HL-60 (cell line): ENCODE measurements around the gene PLPPR4.

Experiments
- DNase-seq, 2 experiments: peaks; one replicate each; pipeline ENCODE4 v3.0.0-alpha.2; 2010 to 2020; ENCODE audit warnings: low read depth in 1 of 2, low spot score in 1 of 2
- H3K27ac ChIP-seq: fragments of 250-450 bp; sonication (Bioruptor Pico); replicated peaks from 2 replicates; pipeline ENCODE4 v1.5.1; 2020; ENCODE audit warnings: mild to moderate bottlenecking, moderate library complexity
- H3K27me3 ChIP-seq: fragments of 250-450 bp; sonication (Bioruptor Pico); 2 replicates; pipeline ENCODE4 v1.5.1; 2021; ENCODE audit warnings: mild to moderate bottlenecking, moderate library complexity; ENCODE audit not compliant: insufficient read depth, poor library complexity, severe bottlenecking
- H3K4me3 ChIP-seq: replicated peaks from 2 replicates; pipeline ENCODE4 v1.5.1; 2011; ENCODE audit warnings: mild to moderate bottlenecking, control low read depth, low read length; ENCODE audit not compliant: insufficient read depth
- GABPA ChIP-seq: IDR thresholded peaks from 2 replicates; pipeline ENCODE4 v1.6.1; 2012; ENCODE audit warnings: low read depth
- POLR2AphosphoS5 ChIP-seq: IDR thresholded peaks from 2 replicates; pipeline ENCODE4 v1.6.1; 2012; ENCODE audit warnings: low read depth
- SPI1 ChIP-seq: IDR thresholded peaks from 2 replicates; pipeline ENCODE4 v1.6.1; 2012; ENCODE audit warnings: low read depth, mild to moderate bottlenecking, borderline replicate concordance
- TF ChIP-seq, protein P1 (sequence below): IDR thresholded peaks from 2 replicates; pipeline ENCODE4 v1.6.1; 2012; ENCODE audit warnings: low read depth; ENCODE audit not compliant: insufficient replicate concordance
- TF ChIP-seq, protein P2 (sequence below): IDR thresholded peaks from one replicate; pipeline ENCODE4 v1.5.1; 2011; ENCODE audit warnings: low read length, control low read depth, inconsistent platforms; ENCODE audit not compliant: insufficient read depth

PLPPR4 gene

DNA sequence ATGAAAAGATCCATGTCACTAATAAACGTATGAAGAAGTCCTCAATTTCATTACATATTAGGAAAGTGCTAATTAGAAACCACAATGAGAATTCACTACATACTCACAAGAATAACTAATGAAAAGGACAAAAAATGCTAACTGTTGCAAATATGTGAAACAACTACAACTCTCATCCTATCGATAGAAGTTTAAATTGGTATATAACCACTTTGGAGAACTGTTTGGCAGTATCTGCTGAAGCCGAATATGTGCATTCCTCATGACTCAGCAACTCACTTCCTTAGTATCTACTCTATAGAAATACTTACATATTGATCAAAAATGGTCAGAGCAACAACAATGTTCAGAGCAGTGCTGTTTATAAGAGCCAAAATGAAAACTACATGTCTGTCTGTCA, 66.8 kb downstream of the PLPPR4 start:
- H3K27ac ChIP-seq = no peak overlapping the region
- H3K27me3 ChIP-seq = no peaks in the 10 kb centered on the region
- no peak for DNase-seq
- TF ChIP-seq, protein P1, sequence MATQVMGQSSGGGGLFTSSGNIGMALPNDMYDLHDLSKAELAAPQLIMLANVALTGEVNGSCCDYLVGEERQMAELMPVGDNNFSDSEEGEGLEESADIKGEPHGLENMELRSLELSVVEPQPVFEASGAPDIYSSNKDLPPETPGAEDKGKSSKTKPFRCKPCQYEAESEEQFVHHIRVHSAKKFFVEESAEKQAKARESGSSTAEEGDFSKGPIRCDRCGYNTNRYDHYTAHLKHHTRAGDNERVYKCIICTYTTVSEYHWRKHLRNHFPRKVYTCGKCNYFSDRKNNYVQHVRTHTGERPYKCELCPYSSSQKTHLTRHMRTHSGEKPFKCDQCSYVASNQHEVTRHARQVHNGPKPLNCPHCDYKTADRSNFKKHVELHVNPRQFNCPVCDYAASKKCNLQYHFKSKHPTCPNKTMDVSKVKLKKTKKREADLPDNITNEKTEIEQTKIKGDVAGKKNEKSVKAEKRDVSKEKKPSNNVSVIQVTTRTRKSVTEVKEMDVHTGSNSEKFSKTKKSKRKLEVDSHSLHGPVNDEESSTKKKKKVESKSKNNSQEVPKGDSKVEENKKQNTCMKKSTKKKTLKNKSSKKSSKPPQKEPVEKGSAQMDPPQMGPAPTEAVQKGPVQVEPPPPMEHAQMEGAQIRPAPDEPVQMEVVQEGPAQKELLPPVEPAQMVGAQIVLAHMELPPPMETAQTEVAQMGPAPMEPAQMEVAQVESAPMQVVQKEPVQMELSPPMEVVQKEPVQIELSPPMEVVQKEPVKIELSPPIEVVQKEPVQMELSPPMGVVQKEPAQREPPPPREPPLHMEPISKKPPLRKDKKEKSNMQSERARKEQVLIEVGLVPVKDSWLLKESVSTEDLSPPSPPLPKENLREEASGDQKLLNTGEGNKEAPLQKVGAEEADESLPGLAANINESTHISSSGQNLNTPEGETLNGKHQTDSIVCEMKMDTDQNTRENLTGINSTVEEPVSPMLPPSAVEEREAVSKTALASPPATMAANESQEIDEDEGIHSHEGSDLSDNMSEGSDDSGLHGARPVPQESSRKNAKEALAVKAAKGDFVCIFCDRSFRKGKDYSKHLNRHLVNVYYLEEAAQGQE = no peak
- TF ChIP-seq, protein P2, sequence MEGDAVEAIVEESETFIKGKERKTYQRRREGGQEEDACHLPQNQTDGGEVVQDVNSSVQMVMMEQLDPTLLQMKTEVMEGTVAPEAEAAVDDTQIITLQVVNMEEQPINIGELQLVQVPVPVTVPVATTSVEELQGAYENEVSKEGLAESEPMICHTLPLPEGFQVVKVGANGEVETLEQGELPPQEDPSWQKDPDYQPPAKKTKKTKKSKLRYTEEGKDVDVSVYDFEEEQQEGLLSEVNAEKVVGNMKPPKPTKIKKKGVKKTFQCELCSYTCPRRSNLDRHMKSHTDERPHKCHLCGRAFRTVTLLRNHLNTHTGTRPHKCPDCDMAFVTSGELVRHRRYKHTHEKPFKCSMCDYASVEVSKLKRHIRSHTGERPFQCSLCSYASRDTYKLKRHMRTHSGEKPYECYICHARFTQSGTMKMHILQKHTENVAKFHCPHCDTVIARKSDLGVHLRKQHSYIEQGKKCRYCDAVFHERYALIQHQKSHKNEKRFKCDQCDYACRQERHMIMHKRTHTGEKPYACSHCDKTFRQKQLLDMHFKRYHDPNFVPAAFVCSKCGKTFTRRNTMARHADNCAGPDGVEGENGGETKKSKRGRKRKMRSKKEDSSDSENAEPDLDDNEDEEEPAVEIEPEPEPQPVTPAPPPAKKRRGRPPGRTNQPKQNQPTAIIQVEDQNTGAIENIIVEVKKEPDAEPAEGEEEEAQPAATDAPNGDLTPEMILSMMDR = no peak
- TF ChIP-seq POLR2AphosphoS5 (no peak), SPI1 (no peak), GABPA (no peak)
- H3K4me3 ChIP-seq = no peak overlapping the region

DNA sequence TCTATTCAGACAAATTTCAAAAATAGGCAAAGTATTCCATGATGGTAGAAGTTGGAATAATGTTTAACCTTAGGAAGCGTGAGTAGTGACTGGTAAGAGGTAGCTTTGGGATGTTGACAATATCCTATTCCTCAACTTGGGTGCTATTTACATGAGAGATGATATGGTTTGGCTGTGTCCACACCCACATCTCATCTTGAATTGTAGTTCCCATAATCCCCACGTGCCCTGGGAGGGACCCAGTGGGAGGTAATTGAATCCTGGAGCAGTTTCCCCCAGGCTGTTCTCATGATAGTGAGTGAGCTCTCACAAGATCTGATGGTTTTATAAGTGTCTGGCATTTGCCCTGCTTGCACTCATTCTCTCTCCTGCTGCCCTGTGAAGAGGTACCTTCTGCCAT, 67.3 kb downstream of the PLPPR4 start:
- no peak overlapping the region for H3K27ac ChIP-seq
- no peak overlapping the region for H3K4me3 ChIP-seq
- DNase-seq = no peak
- no peaks in the 10 kb centered on the region for H3K27me3 ChIP-seq
- TF ChIP-seq, protein P2 = no peak

DNA sequence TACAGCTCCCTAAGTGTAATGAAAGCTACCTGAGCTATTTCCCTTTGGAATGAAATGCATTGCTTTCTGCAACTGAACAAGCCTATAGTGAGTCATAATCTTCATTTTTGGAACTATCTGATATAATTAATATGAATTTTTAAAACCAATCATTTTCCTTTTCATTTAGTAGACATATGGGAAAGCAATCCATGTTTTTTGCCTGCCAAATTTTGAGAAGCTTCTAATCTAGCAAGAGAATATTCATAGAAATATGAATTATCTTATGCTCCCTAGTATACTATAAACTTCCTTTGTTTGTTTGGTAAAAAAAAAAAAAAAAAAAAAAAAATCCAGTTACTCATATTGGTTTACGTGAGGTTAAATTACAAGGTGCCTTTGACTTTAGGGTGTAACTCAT, 68.3 kb downstream of the PLPPR4 start:
- TF ChIP-seq, protein P1 = no peak
- TF ChIP-seq SPI1 (no peak), GABPA (no peak), POLR2AphosphoS5 (no peak)
- TF ChIP-seq, protein P2 = no peak
- Histone ChIP-seq H3K4me3 (no peak overlapping the region), H3K27ac (no peak overlapping the region), H3K27me3 (no peaks in the 10 kb centered on the region)
- no peak for DNase-seq

DNA sequence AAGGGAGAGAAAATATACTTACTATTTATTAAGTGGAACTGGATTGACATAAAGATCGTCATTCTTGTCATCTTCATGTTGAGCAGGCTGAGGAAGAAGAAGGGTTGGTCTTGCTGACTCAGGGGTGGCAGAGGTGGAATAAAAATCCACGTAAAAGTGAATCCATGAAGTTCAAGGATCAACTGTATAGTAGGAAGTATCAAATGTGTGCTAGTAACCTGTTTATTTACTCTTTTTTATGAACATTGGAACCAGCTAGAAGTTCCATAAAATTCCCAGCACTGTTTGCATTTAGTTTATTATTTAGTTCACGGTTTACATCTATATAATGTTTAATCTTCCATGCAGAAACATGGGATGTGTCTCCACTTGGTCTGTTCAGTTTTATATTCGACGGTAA, 70.7 kb downstream of the PLPPR4 start:
- TF ChIP-seq GABPA (no peak), SPI1 (no peak), POLR2AphosphoS5 (no peak)
- TF ChIP-seq, protein P2 = no peak
- TF ChIP-seq, protein P1 = no peak
- Histone ChIP-seq H3K4me3 (no peak overlapping the region), H3K27ac (no peak overlapping the region), H3K27me3 (no peaks in the 10 kb centered on the region)
- no peak for DNase-seq
